ENCODE data around the gene HSPB9.

The HSPB9 gene

DNA sequence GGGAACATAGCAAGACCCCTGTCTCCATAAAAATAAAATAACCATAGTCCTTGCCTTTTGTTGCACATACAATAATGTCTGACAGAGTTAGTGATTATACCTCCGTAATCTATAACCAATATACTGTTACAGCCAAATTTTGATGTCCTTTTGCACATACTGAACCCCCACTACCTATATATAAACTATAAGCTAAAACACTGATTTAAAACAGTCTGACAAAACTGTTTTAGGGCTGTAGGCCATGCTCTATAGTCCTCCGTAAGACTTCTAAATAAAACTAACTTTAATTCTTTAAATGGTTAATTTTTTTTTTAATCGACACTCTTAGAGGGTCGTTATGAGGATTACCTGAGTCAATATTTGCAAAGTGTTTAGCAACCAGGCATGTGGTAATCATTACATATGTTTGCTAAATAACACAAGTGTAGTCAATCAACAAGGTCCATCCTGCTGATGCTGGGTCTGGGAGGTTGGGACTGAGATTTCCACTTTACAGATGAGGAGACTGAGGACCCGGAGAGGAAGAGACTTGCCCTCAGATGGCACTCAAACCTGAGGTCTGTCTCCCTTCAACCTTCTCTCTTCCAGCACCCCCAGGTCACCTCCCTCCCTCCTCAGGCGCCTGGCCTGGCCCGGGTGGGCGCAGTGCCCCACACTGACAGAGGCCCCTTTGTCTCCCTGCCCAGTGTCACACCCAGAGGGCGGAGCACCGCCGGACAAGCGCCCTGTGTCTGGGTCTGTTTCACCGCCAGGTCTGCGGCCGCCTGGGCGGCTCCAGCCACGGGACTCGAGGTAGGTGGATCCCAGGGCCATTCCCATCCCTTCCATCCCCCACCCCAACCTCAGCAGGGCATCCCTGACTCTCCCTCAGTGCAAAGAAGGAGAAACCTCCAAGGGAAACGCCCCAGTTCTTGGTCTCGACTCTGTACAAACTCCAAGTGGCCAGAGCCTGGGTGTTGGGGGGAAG lies 34.6 kb upstream of the HSPB9 start:
- Histone ChIP-seq H3K36me3 (ENCODE audit: control insufficient read depth in 2 of 2, insufficient read depth in 1 of 2, low read length in 2 of 2) (no peaks in the 10 kb centered on the region), H3K27ac (ENCODE audit: extremely low read depth, low read depth, low read length) (no peak overlapping the region), H3K4me1 (ENCODE audit: control insufficient read depth, insufficient read depth, low read length) (peaks cover 5% of the 10 kb centered on the region), H3K4me3 (ENCODE audit: low read depth, low read length) (no peak overlapping the region), H3K9me3 (ENCODE audit: control insufficient read depth, insufficient read depth, low read depth, low read length) (no peaks in the 10 kb centered on the region)
- CTCF ChIA-PET: interaction anchor here (0.7 to 4.3 kb wide), 7 partner anchors 14 to 172 kb away, joined by 3 to 30 read pairs (median 4); no protein-coding TSS in a partner anchor
- POLR2A ChIA-PET: no interaction called here
- TF ChIP-seq ZXDB (tag by site-specific recombination; IDR thresholded peaks at IDR 0.05): no peak
- TF ChIP-seq KLF1 (tag by site-specific recombination; IDR thresholded peaks at IDR 0.05): peak; percentile 56
- no peak for TF ChIP-seq ZNF558 (tag by site-specific recombination; IDR thresholded peaks at IDR 0.05)
- TF ChIP-seq, protein P1, sequence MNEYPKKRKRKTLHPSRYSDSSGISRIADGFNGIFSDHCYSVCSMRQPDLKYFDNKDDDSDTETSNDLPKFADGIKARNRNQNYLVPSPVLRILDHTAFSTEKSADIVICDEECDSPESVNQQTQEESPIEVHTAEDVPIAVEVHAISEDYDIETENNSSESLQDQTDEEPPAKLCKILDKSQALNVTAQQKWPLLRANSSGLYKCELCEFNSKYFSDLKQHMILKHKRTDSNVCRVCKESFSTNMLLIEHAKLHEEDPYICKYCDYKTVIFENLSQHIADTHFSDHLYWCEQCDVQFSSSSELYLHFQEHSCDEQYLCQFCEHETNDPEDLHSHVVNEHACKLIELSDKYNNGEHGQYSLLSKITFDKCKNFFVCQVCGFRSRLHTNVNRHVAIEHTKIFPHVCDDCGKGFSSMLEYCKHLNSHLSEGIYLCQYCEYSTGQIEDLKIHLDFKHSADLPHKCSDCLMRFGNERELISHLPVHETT (tag by site-specific recombination; IDR thresholded peaks at IDR 0.05): no peak
- TF ChIP-seq ZSCAN30 (tag by site-specific recombination; IDR thresholded peaks at IDR 0.05): no peak
- no peak for TF ChIP-seq ZNF416 (tag by site-specific recombination; IDR thresholded peaks at IDR 0.05)

DNA sequence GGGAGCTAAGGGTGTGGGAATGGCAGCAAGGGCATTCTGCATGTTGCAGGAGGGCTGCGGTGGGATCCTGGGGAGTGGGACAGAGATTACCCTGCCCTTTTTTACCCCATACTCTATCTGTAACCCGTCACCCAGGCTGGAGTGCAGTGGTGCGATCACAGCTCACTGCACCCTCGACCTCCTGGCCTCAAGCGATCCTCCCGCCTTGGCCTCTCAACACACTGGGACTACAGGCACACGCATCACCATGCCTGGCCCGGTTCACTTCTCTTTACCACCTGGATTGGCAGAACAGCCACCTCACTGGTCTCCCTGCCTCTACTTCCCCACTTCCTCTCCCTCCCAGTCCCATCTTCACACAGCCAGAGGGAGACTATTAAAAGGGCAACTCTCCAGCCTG lies 33.9 kb upstream of the HSPB9 start:
- Histone ChIP-seq H3K4me3 (ENCODE audit: low read depth, low read length) (no peak overlapping the region), H3K9me3 (ENCODE audit: control insufficient read depth, insufficient read depth, low read depth, low read length) (no peaks in the 10 kb centered on the region), H3K36me3 (ENCODE audit: control insufficient read depth in 2 of 2, insufficient read depth in 1 of 2, low read length in 2 of 2) (no peaks in the 10 kb centered on the region), H3K27ac (ENCODE audit: extremely low read depth, low read depth, low read length) (no peak overlapping the region), H3K4me1 (ENCODE audit: control insufficient read depth, insufficient read depth, low read length) (peaks cover 5% of the 10 kb centered on the region)
- ChIA-PET CTCF (interaction anchor here (0.7 to 4.3 kb wide), 4 partner anchors 13 to 173 kb away, joined by 3 to 30 read pairs (median 4); no protein-coding TSS in a partner anchor), POLR2A (no interaction called here)
- TF ChIP-seq ZNF560 (tag by site-specific recombination; IDR thresholded peaks at IDR 0.05; ENCODE audit: borderline replicate concordance): no peak
- no peak for TF ChIP-seq ZNF544 (tag by site-specific recombination; IDR thresholded peaks at IDR 0.05)
- TF ChIP-seq ZFP3 (tag by site-specific recombination; IDR thresholded peaks at IDR 0.05; ENCODE audit: low read depth): no peak
- no peak for TF ChIP-seq ZNF169 (tag by site-specific recombination; IDR thresholded peaks at IDR 0.05)
- TF ChIP-seq ZNF501 (tag by site-specific recombination; IDR thresholded peaks at IDR 0.05): no peak
- no peak for TF ChIP-seq ZNF549 (tag by site-specific recombination; IDR thresholded peaks at IDR 0.05)
- no peak for TF ChIP-seq ZNF354C (tag by site-specific recombination; IDR thresholded peaks at IDR 0.05; ENCODE audit: borderline replicate concordance, low read depth)
- TF ChIP-seq FEZF1 (tag by site-specific recombination; IDR thresholded peaks at IDR 0.05): no peak

DNA sequence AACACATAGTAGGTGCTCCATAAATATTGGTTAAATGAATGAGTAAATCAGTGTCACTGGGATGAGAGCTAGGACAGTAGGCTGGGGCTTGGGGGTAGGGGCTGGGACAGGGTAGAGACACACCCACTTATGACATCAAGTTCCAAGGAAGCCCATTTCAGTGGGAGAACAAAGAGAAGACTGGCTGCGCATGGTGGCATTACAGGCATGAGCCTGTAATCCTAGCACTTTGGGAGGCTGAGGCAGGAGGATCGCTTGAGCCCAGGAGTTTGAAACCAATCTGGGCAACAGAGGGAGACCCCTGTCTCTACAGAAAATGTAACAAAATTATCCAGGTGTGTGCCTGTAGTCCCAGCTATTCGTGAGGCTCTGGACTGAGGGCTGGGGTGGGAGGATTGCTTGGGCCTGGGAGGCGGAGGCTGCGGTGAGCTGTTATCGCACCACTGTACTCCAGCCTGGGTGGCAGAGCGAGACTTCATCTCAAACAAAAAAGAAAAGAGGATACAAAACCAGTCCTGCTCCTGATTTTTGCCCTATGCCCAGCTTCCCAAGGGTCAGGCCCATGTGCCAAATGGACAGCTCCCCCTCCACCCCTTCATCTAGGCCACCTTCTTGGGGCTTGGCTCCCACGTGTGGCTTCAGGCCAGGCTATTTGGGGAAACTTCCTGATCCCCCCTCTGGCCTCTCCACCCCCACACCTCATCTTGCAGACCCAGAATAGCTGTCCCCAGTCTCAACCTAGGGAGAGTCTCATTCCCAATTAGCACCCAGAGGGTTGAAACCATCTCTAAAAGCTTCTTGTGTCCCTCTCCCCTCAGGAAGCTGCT lies 31.4 kb upstream of the HSPB9 start:
- Histone ChIP-seq H3K4me3 (ENCODE audit: low read depth, low read length) (no peak overlapping the region), H3K9me3 (ENCODE audit: control insufficient read depth, insufficient read depth, low read depth, low read length) (no peaks in the 10 kb centered on the region), H3K36me3 (ENCODE audit: control insufficient read depth in 2 of 2, insufficient read depth in 1 of 2, low read length in 2 of 2) (no peaks in the 10 kb centered on the region), H3K27ac (ENCODE audit: extremely low read depth, low read depth, low read length) (no peak overlapping the region), H3K4me1 (ENCODE audit: control insufficient read depth, insufficient read depth, low read length) (peaks cover 5% of the 10 kb centered on the region)
- ChIA-PET POLR2A (interaction anchor here (0.6 to 1.1 kb wide), 2 partner anchors 36 to 45 kb away, joined by 3 to 4 read pairs; no protein-coding TSS in a partner anchor), CTCF (interaction anchor here (0.5 to 4.3 kb wide), 6 partner anchors 10 to 293 kb away, joined by 3 to 30 read pairs (median 6); no protein-coding TSS in a partner anchor)
- TF ChIP-seq, protein P2, sequence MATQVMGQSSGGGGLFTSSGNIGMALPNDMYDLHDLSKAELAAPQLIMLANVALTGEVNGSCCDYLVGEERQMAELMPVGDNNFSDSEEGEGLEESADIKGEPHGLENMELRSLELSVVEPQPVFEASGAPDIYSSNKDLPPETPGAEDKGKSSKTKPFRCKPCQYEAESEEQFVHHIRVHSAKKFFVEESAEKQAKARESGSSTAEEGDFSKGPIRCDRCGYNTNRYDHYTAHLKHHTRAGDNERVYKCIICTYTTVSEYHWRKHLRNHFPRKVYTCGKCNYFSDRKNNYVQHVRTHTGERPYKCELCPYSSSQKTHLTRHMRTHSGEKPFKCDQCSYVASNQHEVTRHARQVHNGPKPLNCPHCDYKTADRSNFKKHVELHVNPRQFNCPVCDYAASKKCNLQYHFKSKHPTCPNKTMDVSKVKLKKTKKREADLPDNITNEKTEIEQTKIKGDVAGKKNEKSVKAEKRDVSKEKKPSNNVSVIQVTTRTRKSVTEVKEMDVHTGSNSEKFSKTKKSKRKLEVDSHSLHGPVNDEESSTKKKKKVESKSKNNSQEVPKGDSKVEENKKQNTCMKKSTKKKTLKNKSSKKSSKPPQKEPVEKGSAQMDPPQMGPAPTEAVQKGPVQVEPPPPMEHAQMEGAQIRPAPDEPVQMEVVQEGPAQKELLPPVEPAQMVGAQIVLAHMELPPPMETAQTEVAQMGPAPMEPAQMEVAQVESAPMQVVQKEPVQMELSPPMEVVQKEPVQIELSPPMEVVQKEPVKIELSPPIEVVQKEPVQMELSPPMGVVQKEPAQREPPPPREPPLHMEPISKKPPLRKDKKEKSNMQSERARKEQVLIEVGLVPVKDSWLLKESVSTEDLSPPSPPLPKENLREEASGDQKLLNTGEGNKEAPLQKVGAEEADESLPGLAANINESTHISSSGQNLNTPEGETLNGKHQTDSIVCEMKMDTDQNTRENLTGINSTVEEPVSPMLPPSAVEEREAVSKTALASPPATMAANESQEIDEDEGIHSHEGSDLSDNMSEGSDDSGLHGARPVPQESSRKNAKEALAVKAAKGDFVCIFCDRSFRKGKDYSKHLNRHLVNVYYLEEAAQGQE (tag by site-specific recombination; IDR thresholded peaks at IDR 0.05): 0 out of 2 replicates have a peak, but pooled peaks have one; percentile 32
- no peak for TF ChIP-seq ZNF37A (tag by site-specific recombination; IDR thresholded peaks at IDR 0.05)
- no peak for TF ChIP-seq ZNF239 (tag by site-specific recombination; IDR thresholded peaks at IDR 0.05)
- TF ChIP-seq SCRT2 (tag by site-specific recombination; IDR thresholded peaks at IDR 0.05): no peak
- TF ChIP-seq ZNF843 (tag by site-specific recombination; IDR thresholded peaks at IDR 0.05): no peak
- no peak for TF ChIP-seq ZNF561 (tag by site-specific recombination; IDR thresholded peaks at IDR 0.05; ENCODE audit: borderline replicate concordance)
- TF ChIP-seq, protein P3, sequence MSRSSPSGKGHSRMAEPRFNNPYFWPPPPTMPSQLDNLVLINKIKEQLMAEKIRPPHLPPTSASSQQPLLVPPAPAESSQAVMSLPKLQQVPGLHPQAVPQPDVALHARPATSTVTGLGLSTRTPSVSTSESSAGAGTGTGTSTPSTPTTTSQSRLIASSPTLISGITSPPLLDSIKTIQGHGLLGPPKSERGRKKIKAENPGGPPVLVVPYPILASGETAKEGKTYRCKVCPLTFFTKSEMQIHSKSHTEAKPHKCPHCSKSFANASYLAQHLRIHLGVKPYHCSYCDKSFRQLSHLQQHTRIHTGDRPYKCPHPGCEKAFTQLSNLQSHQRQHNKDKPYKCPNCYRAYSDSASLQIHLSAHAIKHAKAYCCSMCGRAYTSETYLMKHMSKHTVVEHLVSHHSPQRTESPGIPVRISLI (tag by site-specific recombination; IDR thresholded peaks at IDR 0.05): no peak
- no peak for TF ChIP-seq ZNF133 (tag by site-specific recombination; IDR thresholded peaks at IDR 0.05)
- peak; percentile 31; the same call in 1 of the 2 replicates for TF ChIP-seq KLF9 (tag by site-specific recombination; IDR thresholded peaks at IDR 0.05; ENCODE audit: low read depth)
- no peak for TF ChIP-seq ZNF521 (tag by site-specific recombination; IDR thresholded peaks at IDR 0.05)

All from HEK293 (cell line).